ENCODE results near the gene MAP6.

GRCh38 chr11:75663808-75664207 lies 5.0 kb downstream of the MAP6 start:
- TF ChIP-seq CTCF (IDR thresholded peaks at IDR 0.05), result no peak
- TF ChIP-seq POLR2A (IDR thresholded peaks at IDR 0.05), result no peak

Data from tibial nerve (tissue), 3 donors.